ENCODE results near the gene STXBP1. TPM values are rescaled to one million over a fixed set of nuclear protein-coding genes. Genes with fewer than 3 reads are reported as not detected.

The STXBP1 gene
- total and polyA plus RNA-seq, 2 of the 13 experiments (the other 11 are each of a cell fraction or from before 2014, with no cell fraction given), result 2.9 TPM

DNA sequence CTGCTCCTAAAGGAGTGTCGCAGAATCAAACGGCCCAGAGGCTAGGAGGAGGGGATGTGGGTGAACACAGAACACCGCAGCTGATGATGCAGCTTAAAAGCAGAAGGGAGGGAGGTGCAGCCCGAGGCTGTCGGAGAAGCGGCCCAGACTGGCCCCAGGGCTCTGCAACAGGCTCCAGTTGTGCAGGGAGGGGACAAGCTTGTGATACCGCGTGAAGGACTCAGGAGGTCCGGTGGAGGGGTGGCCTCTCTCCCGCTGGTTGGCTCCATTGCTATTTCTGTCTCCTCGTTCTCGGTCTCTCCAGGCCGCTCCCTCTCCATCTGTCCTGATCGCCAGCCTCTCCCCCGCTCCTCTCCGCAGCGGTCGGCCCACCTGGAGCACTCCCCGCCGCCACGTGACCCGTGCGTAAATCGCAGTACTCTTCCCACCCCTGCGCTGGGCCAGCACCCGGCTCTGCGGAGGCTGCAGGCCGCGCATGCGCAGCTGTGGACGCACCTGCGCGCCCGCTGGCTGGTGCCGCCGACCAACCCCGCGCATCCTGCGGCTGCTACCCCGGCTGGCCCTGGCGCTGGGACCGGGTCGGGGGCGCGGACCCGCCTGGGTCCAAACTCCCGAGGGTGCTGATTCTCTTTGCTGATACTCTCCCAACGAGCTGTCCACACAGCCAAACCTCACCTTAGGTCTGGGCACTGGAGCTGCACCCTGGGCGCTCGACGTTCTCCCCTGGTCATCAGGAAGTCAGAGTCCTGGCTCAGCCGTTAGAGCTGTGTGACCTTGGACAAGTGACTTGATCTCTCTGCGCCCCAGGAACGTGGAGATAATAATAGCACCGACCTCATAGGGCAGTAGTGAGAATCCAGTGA, 3.7 kb upstream of the STXBP1 start (continued):
- TF ChIP-seq ZNF143 (CRISPR knock-in tag; IDR thresholded peaks at IDR 0.05) (no peak), ZBTB21 (CRISPR knock-in tag; IDR thresholded peaks at IDR 0.05) (no peak), KMT2B (CRISPR knock-in tag; IDR thresholded peaks at IDR 0.05) (peak; percentile 61; the same call in 1 of the 2 replicates), SIN3A (IDR thresholded peaks at IDR 0.05; ENCODE audit: borderline replicate concordance, low read depth, low read length) (no peak), ZNF484 (CRISPR knock-in tag; IDR thresholded peaks at IDR 0.05; ENCODE audit: borderline replicate concordance, low read depth) (no peak), RFXAP (CRISPR knock-in tag; IDR thresholded peaks at IDR 0.05; ENCODE audit: borderline replicate concordance) (no peak; the same call in 1 of the 2 replicates), LCORL (IDR thresholded peaks at IDR 0.05) (no peak), LCORL (CRISPR knock-in tag; IDR thresholded peaks at IDR 0.05) (peak; percentile 65; the same call in 1 of the 2 replicates), PHB2 (IDR thresholded peaks at IDR 0.05; ENCODE audit: partially characterized antibody) (no peak), SIX4 (CRISPR knock-in tag; IDR thresholded peaks at IDR 0.05) (no peak), ZNF431 (CRISPR knock-in tag; IDR thresholded peaks at IDR 0.05; ENCODE audit: borderline replicate concordance, low read depth) (no peak), ZNF747 (CRISPR knock-in tag; IDR thresholded peaks at IDR 0.05; ENCODE audit: borderline replicate concordance) (no peak), ZNF780A (CRISPR knock-in tag; IDR thresholded peaks at IDR 0.05) (no peak; the same call in 1 of the 2 replicates), HDAC1 (CRISPR knock-in tag; IDR thresholded peaks at IDR 0.05) (peak; percentile 32; the same call in 1 of the 2 replicates), ZEB1 (IDR thresholded peaks at IDR 0.05; ENCODE audit: insufficient replicate concordance, low read depth) (peak; percentile 49), ATF7 (IDR thresholded peaks at IDR 0.05) (no peak), ATF7 (CRISPR knock-in tag; IDR thresholded peaks at IDR 0.05) (no peak), ZFP37 (CRISPR knock-in tag; IDR thresholded peaks at IDR 0.05; ENCODE audit: borderline replicate concordance) (no peak)
- TF ChIP-seq, protein P1, sequence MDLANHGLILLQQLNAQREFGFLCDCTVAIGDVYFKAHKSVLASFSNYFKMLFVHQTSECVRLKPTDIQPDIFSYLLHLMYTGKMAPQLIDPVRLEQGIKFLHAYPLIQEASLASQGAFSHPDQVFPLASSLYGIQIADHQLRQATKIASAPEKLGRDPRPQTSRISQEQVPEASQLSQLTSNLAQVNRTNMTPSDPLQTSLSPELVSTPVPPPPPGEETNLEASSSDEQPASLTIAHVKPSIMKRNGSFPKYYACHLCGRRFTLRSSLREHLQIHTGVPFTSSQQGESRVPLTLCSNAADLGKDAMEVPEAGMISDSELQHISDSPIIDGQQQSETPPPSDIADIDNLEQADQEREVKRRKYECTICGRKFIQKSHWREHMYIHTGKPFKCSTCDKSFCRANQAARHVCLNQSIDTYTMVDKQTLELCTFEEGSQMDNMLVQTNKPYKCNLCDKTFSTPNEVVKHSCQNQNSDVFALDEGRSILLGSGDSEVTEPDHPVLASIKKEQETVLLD (CRISPR knock-in tag; IDR thresholded peaks at IDR 0.05; ENCODE audit: low read depth), result no peak
- TF ChIP-seq, protein P2, sequence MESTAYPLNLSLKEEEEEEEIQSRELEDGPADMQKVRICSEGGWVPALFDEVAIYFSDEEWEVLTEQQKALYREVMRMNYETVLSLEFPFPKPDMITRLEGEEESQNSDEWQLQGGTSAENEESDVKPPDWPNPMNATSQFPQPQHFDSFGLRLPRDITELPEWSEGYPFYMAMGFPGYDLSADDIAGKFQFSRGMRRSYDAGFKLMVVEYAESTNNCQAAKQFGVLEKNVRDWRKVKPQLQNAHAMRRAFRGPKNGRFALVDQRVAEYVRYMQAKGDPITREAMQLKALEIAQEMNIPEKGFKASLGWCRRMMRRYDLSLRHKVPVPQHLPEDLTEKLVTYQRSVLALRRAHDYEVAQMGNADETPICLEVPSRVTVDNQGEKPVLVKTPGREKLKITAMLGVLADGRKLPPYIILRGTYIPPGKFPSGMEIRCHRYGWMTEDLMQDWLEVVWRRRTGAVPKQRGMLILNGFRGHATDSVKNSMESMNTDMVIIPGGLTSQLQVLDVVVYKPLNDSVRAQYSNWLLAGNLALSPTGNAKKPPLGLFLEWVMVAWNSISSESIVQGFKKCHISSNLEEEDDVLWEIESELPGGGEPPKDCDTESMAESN (CRISPR knock-in tag; conservative IDR thresholded peaks at IDR 0.05), result no peak
- TF ChIP-seq, protein P3, sequence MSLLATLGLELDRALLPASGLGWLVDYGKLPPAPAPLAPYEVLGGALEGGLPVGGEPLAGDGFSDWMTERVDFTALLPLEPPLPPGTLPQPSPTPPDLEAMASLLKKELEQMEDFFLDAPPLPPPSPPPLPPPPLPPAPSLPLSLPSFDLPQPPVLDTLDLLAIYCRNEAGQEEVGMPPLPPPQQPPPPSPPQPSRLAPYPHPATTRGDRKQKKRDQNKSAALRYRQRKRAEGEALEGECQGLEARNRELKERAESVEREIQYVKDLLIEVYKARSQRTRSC (CRISPR knock-in tag; IDR thresholded peaks at IDR 0.05; ENCODE audit: low read depth), result no peak
- TF ChIP-seq, protein P4, sequence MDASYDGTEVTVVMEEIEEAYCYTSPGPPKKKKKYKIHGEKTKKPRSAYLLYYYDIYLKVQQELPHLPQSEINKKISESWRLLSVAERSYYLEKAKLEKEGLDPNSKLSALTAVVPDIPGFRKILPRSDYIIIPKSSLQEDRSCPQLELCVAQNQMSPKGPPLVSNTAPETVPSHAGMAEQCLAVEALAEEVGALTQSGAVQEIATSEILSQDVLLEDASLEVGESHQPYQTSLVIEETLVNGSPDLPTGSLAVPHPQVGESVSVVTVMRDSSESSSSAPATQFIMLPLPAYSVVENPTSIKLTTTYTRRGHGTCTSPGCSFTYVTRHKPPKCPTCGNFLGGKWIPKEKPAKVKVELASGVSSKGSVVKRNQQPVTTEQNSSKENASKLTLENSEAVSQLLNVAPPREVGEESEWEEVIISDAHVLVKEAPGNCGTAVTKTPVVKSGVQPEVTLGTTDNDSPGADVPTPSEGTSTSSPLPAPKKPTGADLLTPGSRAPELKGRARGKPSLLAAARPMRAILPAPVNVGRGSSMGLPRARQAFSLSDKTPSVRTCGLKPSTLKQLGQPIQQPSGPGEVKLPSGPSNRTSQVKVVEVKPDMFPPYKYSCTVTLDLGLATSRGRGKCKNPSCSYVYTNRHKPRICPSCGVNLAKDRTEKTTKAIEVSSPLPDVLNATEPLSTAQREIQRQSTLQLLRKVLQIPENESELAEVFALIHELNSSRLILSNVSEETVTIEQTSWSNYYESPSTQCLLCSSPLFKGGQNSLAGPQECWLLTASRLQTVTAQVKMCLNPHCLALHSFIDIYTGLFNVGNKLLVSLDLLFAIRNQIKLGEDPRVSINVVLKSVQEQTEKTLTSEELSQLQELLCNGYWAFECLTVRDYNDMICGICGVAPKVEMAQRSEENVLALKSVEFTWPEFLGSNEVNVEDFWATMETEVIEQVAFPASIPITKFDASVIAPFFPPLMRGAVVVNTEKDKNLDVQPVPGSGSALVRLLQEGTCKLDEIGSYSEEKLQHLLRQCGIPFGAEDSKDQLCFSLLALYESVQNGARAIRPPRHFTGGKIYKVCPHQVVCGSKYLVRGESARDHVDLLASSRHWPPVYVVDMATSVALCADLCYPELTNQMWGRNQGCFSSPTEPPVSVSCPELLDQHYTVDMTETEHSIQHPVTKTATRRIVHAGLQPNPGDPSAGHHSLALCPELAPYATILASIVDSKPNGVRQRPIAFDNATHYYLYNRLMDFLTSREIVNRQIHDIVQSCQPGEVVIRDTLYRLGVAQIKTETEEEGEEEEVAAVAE (CRISPR knock-in tag; IDR thresholded peaks at IDR 0.05; ENCODE audit: borderline replicate concordance), result peak; percentile 59; the same call in 1 of the 2 replicates

All from HepG2 (cell line).